Tibial nerve (tissue), 4 donors: ENCODE data around the gene ETV6. TPM values are rescaled to one million over a fixed set of nuclear protein-coding genes. Genes with fewer than 3 reads are reported as not detected.

ENCODE experiments used
- DNase-seq, 2 donors: peaks; one replicate each; pipeline ENCODE4 v3.0.0-alpha.2; 2019; ENCODE audit warnings: low spot score in 2 of 2
- H3K27ac ChIP-seq, 4 donors: fragments of 200-600 bp; sonication (generic) in 3 of 4; one replicate each; pipeline ENCODE4 v1.5.1; 2017 to 2019; ENCODE audit warnings: mild to moderate bottlenecking in 1 of 4
- H3K27me3 ChIP-seq, 2 donors: fragments of 200-600 bp; sonication (generic) in 1 of 2; one replicate each; pipeline versions ENCODE4 v1.5.1 to v1.6.0; 2017 to 2019
- H3K36me3 ChIP-seq, 3 donors: fragments of 200-600 bp; sonication (generic); one replicate each; pipeline ENCODE4 v1.5.1; 2018 to 2019
- H3K4me1 ChIP-seq, 4 donors: fragments of 200-600 bp; sonication (generic) in 3 of 4; one replicate each; pipeline ENCODE4 v1.5.1; 2017 to 2019
- H3K4me3 ChIP-seq, 4 donors: fragments of 200-600 bp; sonication (generic) in 3 of 4; one replicate each; pipeline ENCODE4 v1.5.1; 2017 to 2019; ENCODE audit warnings: mild to moderate bottlenecking in 1 of 4, moderate library complexity in 1 of 4
- H3K9me3 ChIP-seq, 4 donors: fragments of 200-600 bp; sonication (generic) in 3 of 4; one replicate each; pipeline ENCODE4 v1.5.1; 2017 to 2019
- CTCF ChIP-seq, 5 experiments: fragments of 200-600 bp in 3 of 5; fragments of 450-650 bp in 2 of 5; sonication (generic) in 3 of 5; IDR thresholded peaks; one replicate each; pipeline ENCODE4 v1.5.1; 2016 to 2019; ENCODE audit warnings: antibody characterized with exemption in 5 of 5, mild to moderate bottlenecking in 3 of 5, moderate library complexity in 2 of 5
- EP300 ChIP-seq, 2 donors: sonication (generic); formaldehyde crosslinking; IDR thresholded peaks; one replicate each; pipeline ENCODE4 v1.6.1; 2017; ENCODE audit warnings: antibody characterized with exemption in 2 of 2, mild to moderate bottlenecking in 1 of 2
- POLR2A ChIP-seq, 2 donors: fragments of 450-650 bp; IDR thresholded peaks; one replicate each; pipeline ENCODE4 v1.6.1; 2017; ENCODE audit warnings: antibody characterized with exemption in 2 of 2, mild to moderate bottlenecking in 2 of 2, moderate library complexity in 2 of 2
- WGBS, 2 donors: methylation state at CpG; one replicate each; pipeline ENCODE4 v1.1.5; 2018; 5-methylcytosine and 5-hydroxymethylcytosine counted together
- total RNA-seq, 4 donors: library from RNA; depleted of rRNA; stranded (reverse); fragments of >200 nt; gene quantifications; one replicate each; pipeline ENCODE4 v1.1.0, GENCODE V29; 2016

ETV6 gene
- total RNA-seq, 4 donors from 2014 or later = 6.7 to 14.1 (median 8.3) TPM

DNA sequence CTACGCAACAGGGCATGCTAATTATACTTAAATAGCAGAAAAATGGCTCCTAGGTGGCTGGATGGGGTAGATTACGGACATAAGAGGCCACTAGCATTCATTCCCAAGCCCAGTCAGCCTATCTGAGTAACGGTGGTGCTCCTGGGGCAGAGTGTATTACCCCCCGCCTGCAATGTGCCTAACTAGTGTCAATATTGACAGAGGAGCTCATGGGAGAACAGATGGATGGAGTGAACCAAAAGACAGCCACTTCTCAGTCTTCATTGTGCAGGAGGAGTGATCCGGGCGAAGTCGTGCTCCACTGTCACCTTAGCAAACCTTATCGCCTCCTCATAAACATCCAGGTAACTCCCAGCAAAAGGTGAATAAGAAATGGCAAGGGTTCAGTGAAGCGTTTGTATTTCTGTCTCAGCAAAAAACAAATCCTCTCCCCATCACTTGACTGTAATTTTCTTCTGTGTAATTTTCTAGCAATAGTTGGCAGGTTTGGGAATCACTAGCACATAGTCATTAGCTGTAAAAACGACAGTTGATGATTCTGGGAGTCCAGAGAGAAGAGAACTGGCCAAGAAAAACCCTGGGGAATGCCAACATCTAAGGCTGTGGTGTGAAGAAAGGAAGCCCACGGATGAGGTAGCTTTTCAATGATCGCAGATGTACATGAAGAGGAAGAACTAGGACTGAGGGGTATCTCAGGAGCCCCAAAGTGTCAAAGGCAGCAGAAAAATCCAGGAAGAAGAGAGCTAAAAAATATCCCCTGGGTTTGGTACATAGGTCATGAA, 294.6 kb downstream of the ETV6 start:
- Histone ChIP-seq H3K36me3 (no peaks in the 10 kb centered on the region), H3K27me3 (no peaks in the 10 kb centered on the region), H3K27ac (no peak overlapping the region), H3K4me3 (no peak overlapping the region), H3K9me3 (peaks cover 0 to 8% (median 0%) of the 10 kb centered on the region in 4 donors), H3K4me1 (no peaks in the 10 kb centered on the region)
- TF ChIP-seq POLR2A (IDR thresholded peaks at IDR 0.05) (no peak), CTCF (IDR thresholded peaks at IDR 0.05) (no peak), EP300 (IDR thresholded peaks at IDR 0.05) (no peak)
- no peak for DNase-seq
- 77 to 79% methylated on average over 12 of the region's 12 CpGs for WGBS, 2 donors
